HL-60 (cell line): ENCODE data around the gene SH3RF3.

Experiments used
- CTCF ChIP-seq: IDR thresholded peaks from one replicate; pipeline ENCODE4 v1.5.1; 2011; ENCODE audit warnings: low read length, control low read depth, inconsistent platforms; ENCODE audit not compliant: insufficient read depth
- POLR2AphosphoS5 ChIP-seq: IDR thresholded peaks from 2 replicates; pipeline ENCODE4 v1.6.1; 2012; ENCODE audit warnings: low read depth
- REST ChIP-seq: IDR thresholded peaks from 2 replicates; pipeline ENCODE4 v1.6.1; 2012; ENCODE audit warnings: low read depth; ENCODE audit not compliant: insufficient replicate concordance

DNA sequence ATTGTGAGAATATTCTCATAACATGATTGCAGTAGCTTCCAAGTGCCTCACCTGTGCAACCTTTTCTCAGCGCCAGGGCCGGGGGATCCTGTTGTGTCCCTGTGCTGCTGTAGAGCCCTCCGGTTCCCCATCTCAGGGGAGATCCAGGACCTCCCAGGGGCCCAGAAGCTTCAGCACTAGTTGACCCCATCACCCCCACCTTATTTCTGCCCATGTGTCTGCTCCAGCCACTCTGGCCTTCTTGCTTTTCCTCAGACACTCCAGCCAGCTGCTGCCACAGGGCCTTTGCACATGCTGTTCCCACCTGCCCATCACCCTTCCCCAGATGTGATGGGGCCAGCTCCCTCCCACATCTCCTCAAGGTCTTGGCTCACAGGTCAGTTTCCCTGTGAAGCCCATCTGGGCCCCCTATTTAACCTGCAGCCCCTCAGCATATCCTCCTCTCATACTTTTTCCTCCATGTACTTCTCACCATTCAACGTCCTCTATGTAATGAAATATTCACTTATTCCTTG lies 258.3 kb downstream of the SH3RF3 start:
- TF ChIP-seq CTCF (no peak), POLR2AphosphoS5 (no peak), REST (no peak)
